Trophoblast cell (in vitro differentiated cells and primary cell): Measurements from ENCODE around the gene NDUFV1.
A peak's percentile ranks its signal among the peaks of the same experiment; 100 is the strongest.
"Not testable (repeated sequence)": the region's sequence is repeated elsewhere in the genome, so short reads cannot be mapped to it uniquely, and the experiment has no call there.

Experiments
- DNase-seq, 2 donors: peaks; one replicate each; pipeline ENCODE4 v3.0.0-alpha.2; 2016
- H2AFZ ChIP-seq: 2 replicates; pipeline ENCODE4 v1.6.1; 2013; ENCODE audit warnings: low read length, moderate library complexity, mild to moderate bottlenecking; ENCODE audit not compliant: insufficient read depth, poor library complexity
- H2AK5ac ChIP-seq: 2 replicates; pipeline ENCODE4 v1.6.1; 2013; ENCODE audit warnings: mild to moderate bottlenecking, low read length
- H2BK120ac ChIP-seq: 2 replicates; pipeline ENCODE4 v1.6.1; 2013; ENCODE audit warnings: low read length, mild to moderate bottlenecking, moderate library complexity; ENCODE audit not compliant: insufficient read depth, poor library complexity
- H2BK12ac ChIP-seq: 2 replicates; pipeline ENCODE4 v1.6.1; 2013; ENCODE audit warnings: mild to moderate bottlenecking, low read length, moderate library complexity
- H2BK5ac ChIP-seq: 2 replicates; pipeline ENCODE4 v1.6.1; 2013; ENCODE audit warnings: low read length, low read depth, moderate library complexity, mild to moderate bottlenecking; ENCODE audit not compliant: poor library complexity
- H3K14ac ChIP-seq: 2 replicates; pipeline ENCODE4 v1.6.1; 2013; ENCODE audit warnings: mild to moderate bottlenecking, low read length
- H3K18ac ChIP-seq: 2 replicates; pipeline ENCODE4 v1.6.1; 2013; ENCODE audit warnings: mild to moderate bottlenecking, low read length
- H3K23ac ChIP-seq: 2 replicates; pipeline ENCODE4 v1.6.1; 2013; ENCODE audit warnings: low read length
- H3K27ac ChIP-seq: 2 replicates; pipeline ENCODE4 v1.5.1; 2013; ENCODE audit warnings: low read depth, mild to moderate bottlenecking, inconsistent platforms, low read length, moderate library complexity
- H3K27me3 ChIP-seq: 2 replicates; pipeline ENCODE4 v1.6.1; 2013; ENCODE audit warnings: inconsistent platforms, mild to moderate bottlenecking, low read length, moderate library complexity; ENCODE audit not compliant: insufficient read depth
- H3K36me3 ChIP-seq, 2 experiments: 1 replicate in 1 of 2; 2 replicates in 1 of 2; pipeline ENCODE4 v1.6.1; 2013; ENCODE audit warnings: low read length in 2 of 2, mild to moderate bottlenecking in 2 of 2, moderate library complexity in 1 of 2; ENCODE audit not compliant: insufficient read depth in 2 of 2, control insufficient read depth in 1 of 2
- H3K4ac ChIP-seq: 2 replicates; pipeline ENCODE4 v1.6.1; 2013; ENCODE audit warnings: low read depth, mild to moderate bottlenecking, low read length, moderate library complexity
- H3K4me1 ChIP-seq, 2 experiments: 1 replicate in 1 of 2; 2 replicates in 1 of 2; pipeline ENCODE4 v1.6.1; 2013; ENCODE audit warnings: low read length in 2 of 2, mild to moderate bottlenecking in 2 of 2, moderate library complexity in 1 of 2; ENCODE audit not compliant: insufficient read depth in 2 of 2, control insufficient read depth in 1 of 2
- H3K4me2 ChIP-seq: 2 replicates; pipeline ENCODE4 v1.6.1; 2013; ENCODE audit warnings: inconsistent platforms, mild to moderate bottlenecking, low read length, moderate library complexity
- H3K4me3 ChIP-seq: 2 replicates; pipeline ENCODE4 v1.5.1; 2013; ENCODE audit warnings: mild to moderate bottlenecking, low read depth, low read length, inconsistent platforms
- H3K79me1 ChIP-seq: one replicate; pipeline ENCODE4 v1.6.1; 2013; ENCODE audit warnings: low read length
- H3K79me2 ChIP-seq: 2 replicates; pipeline ENCODE4 v1.6.1; 2013; ENCODE audit warnings: low read length, mild to moderate bottlenecking; ENCODE audit not compliant: control insufficient read depth, insufficient read depth, poor library complexity
- H3K9ac ChIP-seq: 2 replicates; pipeline ENCODE4 v1.6.1; 2013; ENCODE audit warnings: mild to moderate bottlenecking, low read length
- H3K9me3 ChIP-seq: 2 replicates; pipeline ENCODE4 v1.6.1; 2013; ENCODE audit warnings: low read depth, mild to moderate bottlenecking, control low read depth, inconsistent platforms, low read length; ENCODE audit not compliant: insufficient read depth
- H4K12ac ChIP-seq: 2 replicates; pipeline ENCODE4 v1.6.1; 2013; ENCODE audit warnings: low read depth, mild to moderate bottlenecking, low read length, moderate library complexity
- H4K8ac ChIP-seq: 2 replicates; pipeline ENCODE4 v1.6.1; 2013; ENCODE audit warnings: low read depth, mild to moderate bottlenecking, low read length, moderate library complexity
- H4K91ac ChIP-seq: one replicate; pipeline ENCODE4 v1.6.1; 2013; ENCODE audit warnings: low read depth, mild to moderate bottlenecking, low read length, moderate library complexity
- WGBS: extraction: QIAGEN DNeasy Blood & Tissue Kit; methylation state at CpG from one replicate; pipeline ENCODE4 v1.1.7; 2013; ENCODE audit warnings: missing lambda C conversion rate; ENCODE audit not compliant: insufficient read length, insufficient coverage; ENCODE audit errors: extremely low coverage; 5-methylcytosine and 5-hydroxymethylcytosine counted together

Gene NDUFV1

GRCh38 chr11:67599149-67599548, 7.6 kb upstream of the NDUFV1 start:
- WGBS, result no CpG with 5 or more reads among the region's 1 CpG
- H2AFZ ChIP-seq, result no peak overlapping the region
- H4K91ac ChIP-seq, result no peak overlapping the region
- H3K4me3 ChIP-seq, result no peak overlapping the region
- H2BK120ac ChIP-seq, result no peak overlapping the region
- no peak overlapping the region for H3K27ac ChIP-seq
- no peak overlapping the region for H3K18ac ChIP-seq
- H3K14ac ChIP-seq, result no peak overlapping the region
- no peak overlapping the region for H3K4ac ChIP-seq
- H3K4me1 ChIP-seq, result no peaks in the 10 kb centered on the region
- no peak overlapping the region for H3K23ac ChIP-seq
- H4K8ac ChIP-seq, result no peak overlapping the region
- no peaks in the 10 kb centered on the region for H3K79me1 ChIP-seq
- peaks cover 4% of the 10 kb centered on the region for H3K9me3 ChIP-seq
- no peak overlapping the region for H2BK5ac ChIP-seq
- no peak overlapping the region for H2AK5ac ChIP-seq
- no peak for DNase-seq
- no peaks in the 10 kb centered on the region for H3K36me3 ChIP-seq
- H3K4me2 ChIP-seq, result no peak overlapping the region
- H3K9ac ChIP-seq, result no peak overlapping the region
- no peak overlapping the region for H2BK12ac ChIP-seq
- no peaks in the 10 kb centered on the region for H3K79me2 ChIP-seq
- H3K27me3 ChIP-seq, result no peaks in the 10 kb centered on the region
- no peak overlapping the region for H4K12ac ChIP-seq

GRCh38 chr11:67600324-67601029, 6.3 kb upstream of the NDUFV1 start:
- DNase-seq, result no peak
- no peak overlapping the region for H3K4me2 ChIP-seq
- H2BK12ac ChIP-seq, result no peak overlapping the region
- H2BK120ac ChIP-seq, result no peak overlapping the region
- H3K27ac ChIP-seq, result no peak overlapping the region
- H3K4ac ChIP-seq, result no peak overlapping the region
- no peaks in the 10 kb centered on the region for H3K36me3 ChIP-seq
- no peak overlapping the region for H2AK5ac ChIP-seq
- no CpG with 5 or more reads among the region's 7 CpGs for WGBS
- H3K23ac ChIP-seq, result no peak overlapping the region
- H2BK5ac ChIP-seq, result no peak overlapping the region
- H3K4me3 ChIP-seq, result no peak overlapping the region
- no peak overlapping the region for H4K12ac ChIP-seq
- H2AFZ ChIP-seq, result no peak overlapping the region
- H3K79me2 ChIP-seq, result no peaks in the 10 kb centered on the region
- no peak overlapping the region for H4K91ac ChIP-seq
- H3K14ac ChIP-seq, result no peak overlapping the region
- H3K18ac ChIP-seq, result no peak overlapping the region
- H3K27me3 ChIP-seq, result no peaks in the 10 kb centered on the region
- no peak overlapping the region for H3K9ac ChIP-seq
- no peaks in the 10 kb centered on the region for H3K79me1 ChIP-seq
- H3K9me3 ChIP-seq, result peaks cover 4% of the 10 kb centered on the region
- H4K8ac ChIP-seq, result no peak overlapping the region
- H3K4me1 ChIP-seq, result peaks cover 0 to 2% of the 10 kb centered on the region in 2 experiments

GRCh38 chr11:67601098-67601497, 5.6 kb upstream of the NDUFV1 start:
- Histone ChIP-seq H3K4me1 (peaks cover under 1 to 2% of the 10 kb centered on the region in 2 experiments), H3K4me3 (no peak overlapping the region), H4K8ac (no peak overlapping the region), H3K27me3 (no peaks in the 10 kb centered on the region), H2BK120ac (no peak overlapping the region), H3K27ac (no peak overlapping the region), H2AK5ac (no peak overlapping the region), H4K91ac (no peak overlapping the region), H3K36me3 (no peaks in the 10 kb centered on the region), H3K79me2 (no peaks in the 10 kb centered on the region), H3K18ac (no peak overlapping the region), H4K12ac (no peak overlapping the region), H3K9ac (no peak overlapping the region), H3K14ac (no peak overlapping the region), H2BK12ac (no peak overlapping the region), H2AFZ (no peak overlapping the region), H2BK5ac (no peak overlapping the region), H3K9me3 (peaks cover 4% of the 10 kb centered on the region), H3K4ac (no peak overlapping the region), H3K4me2 (no peak overlapping the region), H3K79me1 (no peaks in the 10 kb centered on the region), H3K23ac (peak overlapping the region; percentile 66)
- DNase-seq, result no peak
- no CpG with 5 or more reads among the region's 7 CpGs for WGBS

GRCh38 chr11:67604119-67604518, 2.6 kb upstream of the NDUFV1 start:
- H3K79me1 ChIP-seq, H3K27ac ChIP-seq, H3K4me3 ChIP-seq, H3K4ac ChIP-seq, H3K36me3 ChIP-seq, H3K18ac ChIP-seq, H3K14ac ChIP-seq, H2BK5ac ChIP-seq, H3K79me2 ChIP-seq, H3K9me3 ChIP-seq, H2BK12ac ChIP-seq, H3K9ac ChIP-seq, H2AK5ac ChIP-seq, H3K23ac ChIP-seq, H3K27me3 ChIP-seq, DNase-seq, H4K12ac ChIP-seq, H2AFZ ChIP-seq, H3K4me2 ChIP-seq, H2BK120ac ChIP-seq, H4K8ac ChIP-seq: not testable (repeated sequence)
- peaks cover 8 to 11% of the 10 kb centered on the region in 2 experiments for H3K4me1 ChIP-seq
- H4K91ac ChIP-seq, result peak overlapping the region; percentile 28
- no CpG with 5 or more reads among the region's 4 CpGs for WGBS
